ENCODE results near the gene C3orf18. TPM values are rescaled to one million over a fixed set of nuclear protein-coding genes. Genes with fewer than 3 reads are reported as not detected.

C3orf18 gene
- total and polyA plus RNA-seq, 2 donors (not counting 3 experiments of a cell fraction or from before 2014, with no cell fraction given): 1.7 to 2.9 TPM

DNA sequence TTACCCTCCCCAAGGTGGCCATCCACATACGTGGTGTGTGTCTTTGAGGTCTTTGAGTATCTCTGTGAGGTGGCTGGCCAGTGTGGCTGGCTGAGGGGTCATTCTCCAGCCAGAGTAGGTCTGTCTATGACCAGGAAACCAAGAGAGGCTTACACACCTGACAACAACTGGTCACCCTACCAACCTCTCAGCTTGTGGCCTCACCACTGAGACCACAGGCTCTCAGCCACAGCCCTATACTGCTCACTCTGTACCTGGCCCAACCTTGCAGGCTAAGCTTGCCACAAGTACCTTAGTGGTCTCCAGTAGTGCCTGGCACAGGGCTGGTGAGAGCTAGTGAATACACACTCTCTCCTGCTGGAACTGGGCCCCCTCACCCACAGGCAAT lies 6.9 kb upstream of the C3orf18 start:
- H3K4me2 ChIP-seq (ENCODE audit: insufficient read depth, low read length): no peak overlapping the region
- no peaks in the 10 kb centered on the region for H4K20me1 ChIP-seq (replicated peaks; ENCODE audit: control insufficient read depth, extremely low read depth, insufficient read depth, low read length)
- intact Hi-C loops (cut with micrococcal nuclease): no loop called here
- H3K79me2 ChIP-seq (ENCODE audit: control insufficient read depth, insufficient read depth, low read length): no peaks in the 10 kb centered on the region
- no peaks in the 10 kb centered on the region for H3K9me1 ChIP-seq (replicated peaks; ENCODE audit: control insufficient read depth, extremely low read depth, insufficient read depth, low read length)
- CTCF ChIA-PET: interaction anchor here (6.0 kb wide), 1 partner anchor 37 kb away, joined by 105 read pairs; the partner anchor contains the start of gene CISH
- TF ChIP-seq JUN (IDR thresholded peaks at IDR 0.05; ENCODE audit: borderline replicate concordance, insufficient read depth, insufficient read length, low read depth) (no peak), EZH2 (IDR thresholded peaks at IDR 0.05; ENCODE audit: borderline replicate concordance, low read depth, low read length, severe bottlenecking) (no peak), FOS (IDR thresholded peaks at IDR 0.05; ENCODE audit: borderline replicate concordance, insufficient read depth, low read length) (no peak), MYC (IDR thresholded peaks at IDR 0.05; ENCODE audit: low read depth, low read length) (no peak), GATA2 (IDR thresholded peaks at IDR 0.05; ENCODE audit: insufficient read depth, insufficient read length, low read depth, low read length) (no peak), POLR2AphosphoS5 (IDR thresholded peaks at IDR 0.05; ENCODE audit: insufficient read depth, low read depth, low read length) (no peak), POLR2A (IDR thresholded peaks at IDR 0.05; ENCODE audit: low read depth, low read length) (no peak)
- TF ChIP-seq, protein P1, sequence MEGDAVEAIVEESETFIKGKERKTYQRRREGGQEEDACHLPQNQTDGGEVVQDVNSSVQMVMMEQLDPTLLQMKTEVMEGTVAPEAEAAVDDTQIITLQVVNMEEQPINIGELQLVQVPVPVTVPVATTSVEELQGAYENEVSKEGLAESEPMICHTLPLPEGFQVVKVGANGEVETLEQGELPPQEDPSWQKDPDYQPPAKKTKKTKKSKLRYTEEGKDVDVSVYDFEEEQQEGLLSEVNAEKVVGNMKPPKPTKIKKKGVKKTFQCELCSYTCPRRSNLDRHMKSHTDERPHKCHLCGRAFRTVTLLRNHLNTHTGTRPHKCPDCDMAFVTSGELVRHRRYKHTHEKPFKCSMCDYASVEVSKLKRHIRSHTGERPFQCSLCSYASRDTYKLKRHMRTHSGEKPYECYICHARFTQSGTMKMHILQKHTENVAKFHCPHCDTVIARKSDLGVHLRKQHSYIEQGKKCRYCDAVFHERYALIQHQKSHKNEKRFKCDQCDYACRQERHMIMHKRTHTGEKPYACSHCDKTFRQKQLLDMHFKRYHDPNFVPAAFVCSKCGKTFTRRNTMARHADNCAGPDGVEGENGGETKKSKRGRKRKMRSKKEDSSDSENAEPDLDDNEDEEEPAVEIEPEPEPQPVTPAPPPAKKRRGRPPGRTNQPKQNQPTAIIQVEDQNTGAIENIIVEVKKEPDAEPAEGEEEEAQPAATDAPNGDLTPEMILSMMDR (IDR thresholded peaks at IDR 0.05; ENCODE audit: extremely low read depth in 1 of 2, insufficient read depth in 1 of 2, low read depth in 1 of 2, low read length in 2 of 2): no peak
- TF ChIP-seq, protein P2, sequence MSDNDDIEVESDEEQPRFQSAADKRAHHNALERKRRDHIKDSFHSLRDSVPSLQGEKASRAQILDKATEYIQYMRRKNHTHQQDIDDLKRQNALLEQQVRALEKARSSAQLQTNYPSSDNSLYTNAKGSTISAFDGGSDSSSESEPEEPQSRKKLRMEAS (IDR thresholded peaks at IDR 0.05; ENCODE audit: insufficient read depth, insufficient read length): no peak
- H3K27ac ChIP-seq (ENCODE audit: insufficient read depth, low read depth, low read length): no peak overlapping the region
- no peak overlapping the region for H3K9ac ChIP-seq (replicated peaks; ENCODE audit: extremely low read depth, insufficient read depth, low read length)
- no peaks in the 10 kb centered on the region for H3K9me3 ChIP-seq (replicated peaks; ENCODE audit: control insufficient read depth, insufficient read depth, low read length)
- H3K4me3 ChIP-seq (replicated peaks in 1 of 3; ENCODE audit: insufficient read depth in 1 of 3, low read depth in 1 of 3, low read length in 3 of 3): no peak overlapping the region
- no peak for FAIRE-seq
- H3K4me1 ChIP-seq (ENCODE audit: control insufficient read depth, extremely low read depth, insufficient read depth, low read length): peaks cover 7% of the 10 kb centered on the region
- H3K36me3 ChIP-seq (ENCODE audit: control insufficient read depth in 2 of 2, extremely low read depth in 1 of 2, insufficient read depth in 2 of 2, low read length in 2 of 2): peaks cover 0 to 4% of the 10 kb centered on the region in 2 experiments
- no peaks in the 10 kb centered on the region for H3K27me3 ChIP-seq (ENCODE audit: control insufficient read depth in 2 of 2, insufficient read depth in 2 of 2, low read length in 2 of 2)
- no peak overlapping the region for H2AFZ ChIP-seq (ENCODE audit: low read depth, low read length)
- POLR2A ChIA-PET: no interaction called here
- dilution Hi-C loops (cut with MboI; ENCODE audit: extremely low pct_ligation_motif_present, low sequenced_read_pairs): no loop called here
- BruUV-seq (replicated peaks): no TSS peak
- DNase-seq (ENCODE audit: low read depth, low spot score): no peak

Measured in endothelial cell of umbilical vein (primary cell).